Measurements from ENCODE around the gene RBP5.

The RBP5 gene, protein sequence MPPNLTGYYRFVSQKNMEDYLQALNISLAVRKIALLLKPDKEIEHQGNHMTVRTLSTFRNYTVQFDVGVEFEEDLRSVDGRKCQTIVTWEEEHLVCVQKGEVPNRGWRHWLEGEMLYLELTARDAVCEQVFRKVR

DNA sequence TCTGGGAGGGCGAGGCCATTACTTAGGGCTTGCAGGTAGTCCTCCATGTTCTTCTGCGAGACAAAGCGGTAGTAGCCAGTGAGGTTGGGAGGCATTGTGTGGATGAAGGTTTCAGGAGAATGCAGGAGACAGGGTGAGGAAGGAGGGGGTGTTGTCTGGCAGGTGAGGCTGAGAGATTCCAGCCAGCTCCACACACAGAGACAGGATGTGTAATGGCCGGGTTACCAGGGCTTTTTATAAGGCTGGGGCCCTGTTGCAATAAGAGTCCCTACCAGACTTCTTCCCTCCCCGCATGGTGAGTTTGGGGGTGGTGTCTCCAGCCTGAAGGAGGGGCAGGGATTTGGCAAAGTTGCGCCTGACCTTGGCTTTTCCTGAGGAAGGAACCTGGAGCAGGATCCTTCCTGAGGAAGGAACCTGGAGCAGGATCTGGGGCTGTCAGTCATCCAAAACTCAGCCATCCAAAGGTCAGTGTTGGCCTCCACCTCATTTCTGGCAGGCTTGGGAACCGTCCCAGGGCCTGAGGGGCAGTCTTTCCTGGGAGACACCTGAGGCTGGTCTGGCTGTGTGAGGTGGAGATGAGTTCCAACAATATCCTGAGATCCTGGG is at the start of gene RBP5:
TSS of gene RBP5 (minus strand) at position 209 of the 606 bp plus-strand sequence. CDS start at position 95, 114 bp downstream.
- DNase-seq (ENCODE audit: low read depth), result no peak
- peak within 1 kb of the TSS; percentile 67 for H3K4me3 ChIP-seq (ENCODE audit: low read depth, low read length)
- TF ChIP-seq, protein P1, sequence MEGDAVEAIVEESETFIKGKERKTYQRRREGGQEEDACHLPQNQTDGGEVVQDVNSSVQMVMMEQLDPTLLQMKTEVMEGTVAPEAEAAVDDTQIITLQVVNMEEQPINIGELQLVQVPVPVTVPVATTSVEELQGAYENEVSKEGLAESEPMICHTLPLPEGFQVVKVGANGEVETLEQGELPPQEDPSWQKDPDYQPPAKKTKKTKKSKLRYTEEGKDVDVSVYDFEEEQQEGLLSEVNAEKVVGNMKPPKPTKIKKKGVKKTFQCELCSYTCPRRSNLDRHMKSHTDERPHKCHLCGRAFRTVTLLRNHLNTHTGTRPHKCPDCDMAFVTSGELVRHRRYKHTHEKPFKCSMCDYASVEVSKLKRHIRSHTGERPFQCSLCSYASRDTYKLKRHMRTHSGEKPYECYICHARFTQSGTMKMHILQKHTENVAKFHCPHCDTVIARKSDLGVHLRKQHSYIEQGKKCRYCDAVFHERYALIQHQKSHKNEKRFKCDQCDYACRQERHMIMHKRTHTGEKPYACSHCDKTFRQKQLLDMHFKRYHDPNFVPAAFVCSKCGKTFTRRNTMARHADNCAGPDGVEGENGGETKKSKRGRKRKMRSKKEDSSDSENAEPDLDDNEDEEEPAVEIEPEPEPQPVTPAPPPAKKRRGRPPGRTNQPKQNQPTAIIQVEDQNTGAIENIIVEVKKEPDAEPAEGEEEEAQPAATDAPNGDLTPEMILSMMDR (IDR thresholded peaks at IDR 0.05; ENCODE audit: low read depth, low read length, missing control alignments), result no peak

DNA sequence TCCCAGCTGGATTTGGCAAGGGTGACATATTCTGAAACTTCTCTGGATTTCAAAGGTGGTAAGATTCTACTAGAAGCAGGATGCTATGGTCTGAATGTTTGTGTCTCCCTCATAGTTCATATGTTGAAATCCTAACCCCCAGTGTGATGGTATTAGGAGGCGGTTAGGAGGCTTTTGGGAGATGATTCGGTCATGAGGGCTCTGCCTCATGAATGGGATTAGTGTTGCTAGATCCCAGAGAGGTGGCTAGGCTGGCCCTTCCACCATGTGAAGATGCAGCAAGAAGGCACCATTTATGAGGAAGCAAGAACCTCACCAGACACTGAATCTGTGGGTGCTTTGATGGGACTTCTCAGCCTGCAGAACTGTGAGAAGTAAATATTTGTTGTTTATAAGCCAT is 49.8 kb upstream of the RBP5 start:
- TF ChIP-seq, protein P1 (IDR thresholded peaks at IDR 0.05; ENCODE audit: low read depth, low read length, missing control alignments), result no peak
- no peak overlapping the region for H3K4me3 ChIP-seq (ENCODE audit: low read depth, low read length)
- no peak for DNase-seq (ENCODE audit: low read depth)

DNA sequence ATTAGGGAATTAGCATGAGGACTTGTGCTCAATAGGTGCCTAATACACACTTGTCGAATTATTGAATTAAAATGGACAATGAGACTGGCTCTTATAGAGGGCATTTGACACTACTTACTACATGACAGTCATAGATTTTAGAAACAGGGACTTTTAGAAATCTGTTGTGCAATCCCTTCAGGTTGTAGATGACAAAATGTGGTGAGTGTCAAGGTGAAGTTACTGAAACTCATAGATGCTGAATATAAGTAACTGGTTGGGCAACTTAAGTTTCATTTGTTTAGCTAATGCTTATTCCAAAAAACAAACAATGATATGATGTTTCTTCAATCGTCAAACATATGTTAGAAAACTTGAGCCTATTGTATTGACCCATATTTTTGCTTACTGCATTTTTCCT is 47.9 kb upstream of the RBP5 start:
- DNase-seq (ENCODE audit: low read depth), result no peak
- TF ChIP-seq, protein P1 (IDR thresholded peaks at IDR 0.05; ENCODE audit: low read depth, low read length, missing control alignments), result no peak
- H3K4me3 ChIP-seq (ENCODE audit: low read depth, low read length), result no peak overlapping the region

DNA sequence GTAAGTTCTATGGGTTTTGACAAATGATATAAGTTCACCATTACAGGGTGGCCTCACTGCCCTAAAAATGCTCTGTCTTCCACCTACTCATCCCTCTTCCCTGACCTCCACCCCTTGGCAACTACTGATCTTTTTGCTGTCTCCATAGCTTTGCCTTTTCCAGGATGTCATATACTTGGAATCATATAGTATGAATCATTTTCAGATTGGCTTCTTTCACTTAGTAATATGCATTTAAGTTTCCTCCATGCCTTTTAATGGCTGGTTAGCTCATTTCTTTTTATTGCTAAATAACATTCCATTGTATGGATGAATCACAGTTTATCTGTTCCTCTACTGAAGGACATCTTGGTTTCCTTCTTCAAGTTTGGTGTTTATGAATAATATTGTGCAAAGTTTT is 46.8 kb upstream of the RBP5 start:
- H3K4me3 ChIP-seq (ENCODE audit: low read depth, low read length), result no peak overlapping the region
- TF ChIP-seq, protein P1 (IDR thresholded peaks at IDR 0.05; ENCODE audit: low read depth, low read length, missing control alignments), result no peak
- no peak for DNase-seq (ENCODE audit: low read depth)

DNA sequence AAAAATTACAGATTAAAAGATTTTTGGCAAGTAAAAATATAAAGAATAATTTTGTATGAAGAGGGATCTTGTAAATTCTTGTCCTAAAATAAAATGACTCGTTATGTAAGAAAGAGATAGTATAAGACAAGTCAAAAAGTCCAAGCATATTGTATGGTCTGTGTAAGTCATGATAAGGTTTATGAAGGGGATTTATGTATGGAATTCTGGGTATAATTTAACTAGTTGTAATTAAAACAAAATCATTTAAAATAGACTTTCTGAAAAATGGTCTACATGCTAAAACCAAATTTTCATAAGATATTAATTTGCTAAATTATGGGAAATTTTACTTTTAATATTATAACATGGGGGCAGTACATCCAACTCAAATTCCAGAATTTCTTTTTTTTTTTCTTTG is 43.2 kb upstream of the RBP5 start:
- TF ChIP-seq, protein P1 (IDR thresholded peaks at IDR 0.05; ENCODE audit: low read depth, low read length, missing control alignments), result no peak
- DNase-seq (ENCODE audit: low read depth), result no peak
- H3K4me3 ChIP-seq (ENCODE audit: low read depth, low read length), result no peak overlapping the region

DNA sequence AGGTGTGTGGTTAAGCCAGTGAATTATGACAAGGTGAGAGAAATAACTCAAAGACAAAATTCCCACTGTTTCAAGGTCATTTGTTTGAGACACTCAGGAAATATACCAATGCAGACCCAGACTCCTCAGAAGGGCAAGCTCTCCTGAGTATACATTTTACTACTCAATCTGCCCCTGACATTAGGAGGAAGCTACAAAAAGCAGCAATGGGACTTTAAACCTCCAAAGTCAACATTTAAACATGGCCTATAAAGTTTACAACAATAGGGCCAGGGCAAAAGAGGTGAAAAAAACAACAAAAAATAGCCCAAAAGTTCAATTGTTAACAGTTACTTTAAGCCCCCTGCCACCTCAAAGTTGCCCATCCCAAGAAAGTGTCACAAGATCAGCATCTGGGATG is 41.3 kb upstream of the RBP5 start:
- TF ChIP-seq, protein P1 (IDR thresholded peaks at IDR 0.05; ENCODE audit: low read depth, low read length, missing control alignments), result no peak
- H3K4me3 ChIP-seq (ENCODE audit: low read depth, low read length), result no peak overlapping the region
- no peak for DNase-seq (ENCODE audit: low read depth)

DNA sequence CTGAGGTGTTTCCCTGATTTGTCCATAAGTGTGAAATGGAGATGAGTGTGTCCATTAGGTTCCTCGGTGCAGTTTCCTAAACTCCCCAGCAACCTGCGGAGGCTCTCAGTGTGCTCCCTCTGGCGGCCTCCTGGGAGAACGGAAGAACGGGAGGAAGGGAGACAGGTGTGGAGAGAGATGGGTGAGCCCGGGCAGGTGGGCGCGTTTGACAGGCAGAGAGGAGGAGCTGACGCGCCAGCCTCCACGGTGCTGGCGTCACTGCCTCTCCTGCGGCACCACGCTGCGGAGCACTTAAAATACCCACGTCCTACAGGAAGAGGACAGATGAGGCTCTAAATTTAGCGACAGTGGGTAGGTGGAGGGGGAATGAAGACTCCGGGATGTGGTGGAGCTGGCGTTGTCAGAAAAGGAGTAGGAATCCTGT is 34.0 kb upstream of the RBP5 start:
- DNase-seq (ENCODE audit: low read depth), result no peak
- TF ChIP-seq, protein P1 (IDR thresholded peaks at IDR 0.05; ENCODE audit: low read depth, low read length, missing control alignments), result peak; percentile 54
- H3K4me3 ChIP-seq (ENCODE audit: low read depth, low read length), result no peak overlapping the region
